ENCODE data around the gene GNLY. TPM values are rescaled to one million over a fixed set of nuclear protein-coding genes. Genes with fewer than 3 reads are reported as not detected.
A peak's percentile ranks its signal among the peaks of the same experiment; 100 is the strongest.

Gene GNLY
- total RNA-seq, 2 donors from 2014 or later: not detected

DNA sequence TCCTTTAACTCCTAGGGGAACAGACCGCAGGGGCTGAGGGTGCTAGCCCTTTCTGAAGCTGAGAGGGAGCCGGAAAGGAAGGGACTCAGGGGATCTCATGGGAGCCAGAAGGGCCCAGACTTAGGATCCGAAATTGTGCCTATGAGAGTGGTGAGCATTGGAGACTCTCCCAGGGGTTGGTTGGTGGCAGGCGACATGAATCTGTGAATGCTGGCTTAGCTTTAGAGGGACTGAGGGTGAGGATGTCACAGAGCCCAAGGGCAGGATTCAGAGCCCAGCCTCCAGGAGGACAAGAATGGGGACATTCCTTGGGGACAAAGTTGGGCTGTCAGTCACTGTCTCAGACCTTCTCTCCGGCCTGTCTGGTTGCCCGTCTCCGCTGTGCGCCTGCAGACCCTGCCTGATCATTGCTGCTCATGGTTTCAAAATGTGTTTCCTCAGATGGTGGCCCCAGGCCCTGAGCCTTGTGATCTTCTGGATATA lies 17.5 kb downstream of the GNLY start:
- Histone ChIP-seq H3K36me3 (ENCODE audit: control insufficient read depth, insufficient read depth, low read length) (no peaks in the 10 kb centered on the region), H3K9me3 (ENCODE audit: control insufficient read depth, low read length) (no peaks in the 10 kb centered on the region), H3K27me3 (ENCODE audit: control insufficient read depth, insufficient read depth, low read length, poor library complexity, severe bottlenecking) (no peaks in the 10 kb centered on the region), H3K27ac (ENCODE audit: low read depth, low read length) (no peak overlapping the region), H3K4me1 (ENCODE audit: control insufficient read depth, insufficient read depth, low read length) (peaks cover 13% of the 10 kb centered on the region), H3K4me3 (ENCODE audit: low read length) (no peak overlapping the region), H3K9ac (ENCODE audit: extremely low read depth, low read length, poor library complexity, severe bottlenecking) (no peak overlapping the region)
- TF ChIP-seq, protein P1, sequence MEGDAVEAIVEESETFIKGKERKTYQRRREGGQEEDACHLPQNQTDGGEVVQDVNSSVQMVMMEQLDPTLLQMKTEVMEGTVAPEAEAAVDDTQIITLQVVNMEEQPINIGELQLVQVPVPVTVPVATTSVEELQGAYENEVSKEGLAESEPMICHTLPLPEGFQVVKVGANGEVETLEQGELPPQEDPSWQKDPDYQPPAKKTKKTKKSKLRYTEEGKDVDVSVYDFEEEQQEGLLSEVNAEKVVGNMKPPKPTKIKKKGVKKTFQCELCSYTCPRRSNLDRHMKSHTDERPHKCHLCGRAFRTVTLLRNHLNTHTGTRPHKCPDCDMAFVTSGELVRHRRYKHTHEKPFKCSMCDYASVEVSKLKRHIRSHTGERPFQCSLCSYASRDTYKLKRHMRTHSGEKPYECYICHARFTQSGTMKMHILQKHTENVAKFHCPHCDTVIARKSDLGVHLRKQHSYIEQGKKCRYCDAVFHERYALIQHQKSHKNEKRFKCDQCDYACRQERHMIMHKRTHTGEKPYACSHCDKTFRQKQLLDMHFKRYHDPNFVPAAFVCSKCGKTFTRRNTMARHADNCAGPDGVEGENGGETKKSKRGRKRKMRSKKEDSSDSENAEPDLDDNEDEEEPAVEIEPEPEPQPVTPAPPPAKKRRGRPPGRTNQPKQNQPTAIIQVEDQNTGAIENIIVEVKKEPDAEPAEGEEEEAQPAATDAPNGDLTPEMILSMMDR (conservative IDR thresholded peaks at IDR 0.05): no peak
- DNase-seq: no peak
- Mint-ChIP-seq H3K4me1 (peaks cover 28% of the 10 kb centered on the region), H3K36me3 (ENCODE audit: low read depth) (no peaks in the 10 kb centered on the region), H3K27me3 (ENCODE audit: insufficient read depth) (peaks cover 8% of the 10 kb centered on the region), H3K4me3 (no peak overlapping the region), H3K9me3 (no peaks in the 10 kb centered on the region), H3K27ac (peak overlapping the region; percentile 52)
- WGBS, 2 experiments (ENCODE audit: insufficient coverage in 1 of 2, insufficient read length in 1 of 2): 94 to 98% methylated on average over 7 to 8 of the region's 8 CpGs

DNA sequence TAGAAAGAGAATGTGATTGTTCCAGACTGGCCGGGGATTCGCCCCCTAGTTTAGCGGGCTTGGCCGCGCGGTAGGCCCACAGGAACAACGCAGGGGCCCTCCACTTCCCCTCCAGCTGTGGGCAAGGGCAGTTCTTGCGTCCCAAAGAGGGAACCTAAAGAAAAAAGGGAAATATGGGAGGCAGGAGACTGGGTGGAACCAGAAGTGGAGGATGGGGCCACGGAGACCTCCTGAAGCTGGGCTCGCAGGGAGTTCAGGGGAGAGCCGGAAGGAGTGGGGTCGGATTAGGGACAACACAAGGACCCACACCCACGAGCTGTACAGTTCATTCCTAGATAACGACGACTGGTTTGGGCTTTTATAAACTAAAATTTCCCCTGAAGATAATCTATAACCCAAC lies 18.2 kb downstream of the GNLY start:
- DNase-seq: no peak
- Histone ChIP-seq H3K9me3 (ENCODE audit: control insufficient read depth, low read length) (no peaks in the 10 kb centered on the region), H3K9ac (ENCODE audit: extremely low read depth, low read length, poor library complexity, severe bottlenecking) (no peak overlapping the region), H3K36me3 (ENCODE audit: control insufficient read depth, insufficient read depth, low read length) (no peaks in the 10 kb centered on the region), H3K4me1 (ENCODE audit: control insufficient read depth, insufficient read depth, low read length) (peaks cover 13% of the 10 kb centered on the region), H3K27ac (ENCODE audit: low read depth, low read length) (no peak overlapping the region), H3K4me3 (ENCODE audit: low read length) (no peak overlapping the region), H3K27me3 (ENCODE audit: control insufficient read depth, insufficient read depth, low read length, poor library complexity, severe bottlenecking) (no peaks in the 10 kb centered on the region)
- Mint-ChIP-seq H3K27ac (no peak overlapping the region), H3K4me1 (peaks cover 30% of the 10 kb centered on the region), H3K9me3 (no peaks in the 10 kb centered on the region), H3K36me3 (ENCODE audit: low read depth) (no peaks in the 10 kb centered on the region), H3K4me3 (no peak overlapping the region), H3K27me3 (ENCODE audit: insufficient read depth) (peaks cover 5% of the 10 kb centered on the region)
- TF ChIP-seq, protein P1 (conservative IDR thresholded peaks at IDR 0.05): no peak
- 90 to 98% methylated on average over 8 to 15 of the region's 15 CpGs for WGBS, 2 experiments (ENCODE audit: insufficient coverage in 1 of 2, insufficient read length in 1 of 2)

DNA sequence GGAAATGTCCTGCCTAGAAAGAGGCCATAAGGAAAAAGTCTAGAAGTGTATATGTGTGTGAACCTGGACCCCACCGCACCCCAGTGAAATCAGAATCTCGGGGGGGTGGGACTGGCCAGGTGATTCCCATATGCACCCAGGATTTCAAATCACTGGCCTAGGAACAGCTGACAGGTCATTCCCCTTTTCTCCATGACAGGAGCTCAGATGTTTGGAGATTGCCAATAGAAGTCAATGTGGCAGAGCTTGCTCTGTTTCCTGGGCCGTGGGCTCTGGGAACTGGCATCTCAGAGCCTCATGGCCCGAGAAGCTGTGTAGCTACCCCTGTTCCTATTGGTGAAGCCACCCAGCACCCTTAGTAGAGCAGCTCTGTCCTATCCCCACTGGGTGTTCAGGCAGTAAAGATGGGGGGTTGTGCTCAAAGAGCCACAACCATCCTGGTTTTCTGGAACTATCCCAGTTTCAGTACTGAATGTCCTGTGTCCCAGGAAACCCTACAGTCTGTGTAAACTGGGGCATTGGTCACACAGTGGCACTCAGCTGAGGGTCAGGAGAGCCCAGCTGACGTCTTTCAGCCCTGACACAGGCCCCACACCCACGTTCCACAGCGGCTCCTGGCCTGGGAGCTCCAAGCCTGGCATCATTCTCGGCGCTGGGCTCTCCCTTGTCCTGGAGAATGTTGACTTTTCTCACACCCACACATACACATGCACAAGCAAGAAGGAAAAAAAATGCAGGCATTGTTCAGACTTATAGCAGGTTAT lies 18.9 kb downstream of the GNLY start:
- no peak overlapping the region for H3K27ac ChIP-seq (ENCODE audit: low read depth, low read length)
- H3K27ac Mint-ChIP-seq: no peak overlapping the region
- WGBS, 2 experiments (ENCODE audit: insufficient coverage in 1 of 2, insufficient read length in 1 of 2): 89 to 90% methylated on average over 4 to 9 of the region's 9 CpGs
- no peaks in the 10 kb centered on the region for H3K9me3 ChIP-seq (ENCODE audit: control insufficient read depth, low read length)
- H3K27me3 ChIP-seq (ENCODE audit: control insufficient read depth, insufficient read depth, low read length, poor library complexity, severe bottlenecking): no peaks in the 10 kb centered on the region
- H3K4me3 Mint-ChIP-seq: no peak overlapping the region
- no peak for DNase-seq
- no peaks in the 10 kb centered on the region for H3K36me3 ChIP-seq (ENCODE audit: control insufficient read depth, insufficient read depth, low read length)
- H3K9ac ChIP-seq (ENCODE audit: extremely low read depth, low read length, poor library complexity, severe bottlenecking): no peak overlapping the region
- peaks cover 20% of the 10 kb centered on the region for H3K4me1 ChIP-seq (ENCODE audit: control insufficient read depth, insufficient read depth, low read length)
- TF ChIP-seq, protein P1 (conservative IDR thresholded peaks at IDR 0.05): no peak
- H3K4me3 ChIP-seq (ENCODE audit: low read length): no peak overlapping the region
- no peaks in the 10 kb centered on the region for H3K36me3 Mint-ChIP-seq (ENCODE audit: low read depth)
- peaks cover 36% of the 10 kb centered on the region for H3K4me1 Mint-ChIP-seq
- peaks cover 5% of the 10 kb centered on the region for H3K27me3 Mint-ChIP-seq (ENCODE audit: insufficient read depth)
- no peaks in the 10 kb centered on the region for H3K9me3 Mint-ChIP-seq

Measured in endodermal cell (in vitro differentiated cells).